Activated CD4-positive, alpha-beta memory T cell treated with anti-CD3 and anti-CD28 coated beads for 36 hours (primary cell): ENCODE data around the gene NOTCH2. TPM values are rescaled to one million over a fixed set of nuclear protein-coding genes. Genes with fewer than 3 reads are reported as not detected.

Experiments
- CTCF ChIA-PET: fragments of 350-600 bp; sonication (Branson Sonifier 250); formaldehyde crosslinking; loops from one replicate; lab custom pipeline; 2021; ENCODE audit warnings: antibody characterized with exemption, inconsistent platforms; lab: Charles Lee
- POLR2A ChIA-PET: fragments of 350-600 bp; sonication (Branson Sonifier 250); formaldehyde crosslinking; loops from one replicate; lab custom pipeline; 2021; ENCODE audit warnings: antibody characterized with exemption; lab: Charles Lee
- DNase-seq: peaks from one replicate; pipeline ENCODE4 v3.0.0-alpha.2; 2020
- H3K27ac Mint-ChIP-seq: one replicate; pipeline ENCODE4 v1.8.0; 2021; ENCODE audit warnings: mixed read lengths
- H3K27me3 Mint-ChIP-seq: one replicate; pipeline ENCODE4 v1.8.0; 2021; ENCODE audit warnings: mixed read lengths
- H3K36me3 Mint-ChIP-seq: one replicate; pipeline ENCODE4 v1.8.0; 2021; ENCODE audit warnings: mixed read lengths
- H3K4me1 Mint-ChIP-seq: one replicate; pipeline ENCODE4 v1.8.0; 2021; ENCODE audit warnings: low read depth, mixed read lengths
- H3K4me3 Mint-ChIP-seq: one replicate; pipeline ENCODE4 v1.8.0; 2021; ENCODE audit warnings: mild to moderate bottlenecking, mixed read lengths
- H3K9me3 Mint-ChIP-seq: one replicate; pipeline ENCODE4 v1.8.0; 2021; ENCODE audit warnings: mixed read lengths
- intact Hi-C: fragments of 100-400 bp; cut with micrococcal nuclease; formaldehyde crosslinking; loops from one replicate; pipeline ENCODE4 v1.15.1; 2023
- total RNA-seq, 2 experiments: library from RNA; stranded (reverse); gene quantifications; one replicate each; pipeline ENCODE4 v1.2.3, GENCODE V29; 2021

NOTCH2 gene
- total RNA-seq, 2 experiments from 2014 or later: 57.2 to 62.4 TPM

DNA sequence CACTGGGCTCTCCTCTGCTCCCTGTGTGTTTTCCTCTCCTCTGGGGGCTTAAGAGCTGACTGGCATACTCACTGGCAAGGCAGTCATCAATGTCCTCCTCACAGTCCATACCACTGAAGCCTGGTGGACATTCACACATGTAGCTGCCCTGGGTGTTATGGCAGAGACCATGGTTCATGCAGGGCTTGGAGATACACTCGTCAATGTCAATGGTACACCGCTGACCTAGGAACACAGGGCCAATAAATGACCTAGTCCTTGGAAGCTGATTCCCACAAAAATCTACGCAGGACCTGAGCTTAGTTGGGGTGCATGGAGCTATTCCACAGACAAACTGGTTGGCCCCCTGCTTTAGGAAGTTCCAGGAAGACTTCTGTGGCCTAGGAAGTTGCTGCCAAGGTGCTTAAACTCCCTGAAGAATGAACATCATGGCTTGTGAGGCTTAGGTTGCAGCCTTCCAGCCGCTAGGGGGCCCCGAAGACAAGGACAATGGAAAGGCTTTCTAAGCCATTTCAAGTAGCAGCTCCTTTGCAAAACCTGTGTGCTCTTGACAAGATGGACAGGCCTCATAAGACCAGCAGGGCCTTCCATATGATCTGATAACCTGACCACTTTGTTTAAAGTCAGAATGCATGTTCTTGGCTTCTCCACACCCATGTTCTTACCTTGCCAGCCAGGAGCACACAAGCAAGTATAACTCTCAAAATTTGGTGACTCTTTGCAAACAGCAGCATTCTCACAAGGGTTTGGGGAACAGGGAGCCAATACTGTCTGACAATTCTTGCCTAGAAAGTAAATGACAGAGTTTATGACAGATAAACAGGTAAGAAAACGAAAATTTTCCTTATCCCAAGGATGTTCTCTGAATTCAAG, 120.9 kb downstream of the NOTCH2 start:
- Mint-ChIP-seq H3K4me1 (peaks cover 4% of the 10 kb centered on the region), H3K27me3 (no peaks in the 10 kb centered on the region), H3K9me3 (no peaks in the 10 kb centered on the region), H3K27ac (no peak overlapping the region), H3K4me3 (no peak overlapping the region), H3K36me3 (peaks cover 5% of the 10 kb centered on the region)
- POLR2A ChIA-PET: interaction anchor here (0.6 kb wide), 1 partner anchor 191 kb away, joined by 7 read pairs; no protein-coding TSS in a partner anchor
- peak; percentile 82 for DNase-seq
- CTCF ChIA-PET: interaction anchor here (0.6 to 4.4 kb wide), 16 partner anchors 10 to 227 kb away, joined by 3 to 28 read pairs (median 5); partner anchors contain the start of gene SEC22B
- intact Hi-C loops: loop anchor here (5.0 kb wide), 1 partner anchor 194 kb away; no protein-coding TSS in a partner anchor

DNA sequence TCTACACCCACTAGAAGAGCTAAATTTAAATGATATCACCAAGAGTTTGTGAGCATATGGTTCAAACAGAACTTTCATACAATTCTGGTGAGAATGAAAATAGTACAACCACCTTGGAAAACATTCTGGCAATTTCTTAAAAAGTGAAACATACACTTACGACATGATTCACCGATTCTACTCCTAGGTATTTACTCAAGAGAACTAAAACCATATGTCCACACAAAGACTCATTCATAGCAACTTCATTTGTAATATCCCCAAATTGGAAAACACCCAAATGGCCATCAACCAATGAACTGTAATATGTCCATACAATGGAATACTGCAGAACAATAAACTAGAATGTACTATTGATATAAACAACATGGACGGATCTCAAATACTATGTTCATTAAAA, 122.0 kb downstream of the NOTCH2 start:
- no peaks in the 10 kb centered on the region for H3K4me1 Mint-ChIP-seq
- H3K9me3 Mint-ChIP-seq: no peaks in the 10 kb centered on the region
- ChIA-PET POLR2A (no interaction called here), CTCF (interaction anchor here (0.8 to 3.9 kb wide), 9 partner anchors 9 to 203 kb away, joined by 3 to 28 read pairs (median 5); no protein-coding TSS in a partner anchor)
- H3K4me3 Mint-ChIP-seq: no peak overlapping the region
- no peak for DNase-seq
- peaks cover 5% of the 10 kb centered on the region for H3K36me3 Mint-ChIP-seq
- intact Hi-C loops: loop anchor here (5.0 kb wide), 1 partner anchor 195 kb away; no protein-coding TSS in a partner anchor
- no peaks in the 10 kb centered on the region for H3K27me3 Mint-ChIP-seq
- H3K27ac Mint-ChIP-seq: no peak overlapping the region

GRCh38 chr1:119946724-119947123, 122.7 kb downstream of the NOTCH2 start:
- CTCF ChIA-PET: interaction anchor here (1.0 kb wide), 1 partner anchor 10 kb away, joined by 4 read pairs; no protein-coding TSS in a partner anchor
- intact Hi-C loops: loop anchor here (5.0 kb wide), 1 partner anchor 196 kb away; no protein-coding TSS in a partner anchor
- Mint-ChIP-seq H3K27me3 (no peaks in the 10 kb centered on the region), H3K27ac (no peak overlapping the region), H3K36me3 (peaks cover 4% of the 10 kb centered on the region), H3K4me1 (no peaks in the 10 kb centered on the region), H3K9me3 (no peaks in the 10 kb centered on the region), H3K4me3 (no peak overlapping the region)
- POLR2A ChIA-PET: no interaction called here
- DNase-seq: no peak

- no peak overlapping the region for H3K4me3 Mint-ChIP-seq
- DNase-seq: no peak
- POLR2A ChIA-PET: no interaction called here
- no peaks in the 10 kb centered on the region for H3K27me3 Mint-ChIP-seq
- H3K27ac Mint-ChIP-seq: no peak overlapping the region
- CTCF ChIA-PET: interaction anchor here (1.1 to 1.5 kb wide), 2 partner anchors 17 to 73 kb away, joined by 3 to 5 read pairs; no protein-coding TSS in a partner anchor
- peaks cover 14% of the 10 kb centered on the region for H3K36me3 Mint-ChIP-seq
- intact Hi-C loops: no loop called here
- no peaks in the 10 kb centered on the region for H3K9me3 Mint-ChIP-seq
- H3K4me1 Mint-ChIP-seq: no peaks in the 10 kb centered on the region
Observed at GRCh38 chr1:119943216-119943615, 126.2 kb downstream of the NOTCH2 start.

- Mint-ChIP-seq H3K9me3 (no peaks in the 10 kb centered on the region), H3K36me3 (peaks cover 30% of the 10 kb centered on the region), H3K4me1 (no peaks in the 10 kb centered on the region), H3K4me3 (no peak overlapping the region), H3K27ac (no peak overlapping the region), H3K27me3 (no peaks in the 10 kb centered on the region)
- DNase-seq: no peak
- intact Hi-C loops: no loop called here
- ChIA-PET POLR2A (no interaction called here), CTCF (interaction anchor here (1.2 kb wide), 1 partner anchor 9 kb away, joined by 6 read pairs; no protein-coding TSS in a partner anchor)
Observed at GRCh38 chr1:119941392-119941791, 128.1 kb downstream of the NOTCH2 start.

DNA sequence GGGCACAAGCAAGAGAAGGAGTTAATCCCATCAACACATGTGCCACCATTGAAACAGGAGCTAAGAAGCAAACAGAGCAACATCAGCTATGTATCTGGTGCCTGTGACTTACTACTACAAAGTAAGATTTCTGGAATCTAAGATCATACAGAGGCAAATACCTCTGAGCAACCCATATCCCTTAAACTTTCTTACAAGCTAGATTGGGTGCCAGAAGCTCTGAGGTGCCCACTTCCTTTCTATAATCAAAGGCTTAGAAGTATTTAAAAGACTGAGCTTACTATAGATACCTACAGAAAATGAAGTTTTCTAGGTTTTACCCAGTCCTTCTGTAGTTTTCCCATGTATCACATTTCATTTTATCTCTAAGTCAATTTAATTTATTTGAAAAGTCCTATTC, 128.8 kb downstream of the NOTCH2 start:
- Mint-ChIP-seq H3K27ac (no peak overlapping the region), H3K4me3 (no peak overlapping the region), H3K27me3 (no peaks in the 10 kb centered on the region), H3K4me1 (no peaks in the 10 kb centered on the region), H3K9me3 (no peaks in the 10 kb centered on the region), H3K36me3 (peaks cover 36% of the 10 kb centered on the region)
- intact Hi-C loops: no loop called here
- ChIA-PET CTCF (interaction anchor here (1.2 kb wide), 1 partner anchor 9 kb away, joined by 6 read pairs; no protein-coding TSS in a partner anchor), POLR2A (no interaction called here)
- no peak for DNase-seq

GRCh38 chr1:119937198-119937597, 132.3 kb downstream of the NOTCH2 start:
- Mint-ChIP-seq H3K36me3 (peaks cover 67% of the 10 kb centered on the region), H3K27me3 (no peaks in the 10 kb centered on the region), H3K4me1 (no peaks in the 10 kb centered on the region), H3K4me3 (no peak overlapping the region), H3K27ac (no peak overlapping the region), H3K9me3 (peaks cover 19% of the 10 kb centered on the region)
- ChIA-PET POLR2A (no interaction called here), CTCF (interaction anchor here (1.2 to 1.6 kb wide), 2 partner anchors 10 to 11 kb away, joined by 3 to 5 read pairs; no protein-coding TSS in a partner anchor)
- intact Hi-C loops: no loop called here
- DNase-seq: no peak

DNA sequence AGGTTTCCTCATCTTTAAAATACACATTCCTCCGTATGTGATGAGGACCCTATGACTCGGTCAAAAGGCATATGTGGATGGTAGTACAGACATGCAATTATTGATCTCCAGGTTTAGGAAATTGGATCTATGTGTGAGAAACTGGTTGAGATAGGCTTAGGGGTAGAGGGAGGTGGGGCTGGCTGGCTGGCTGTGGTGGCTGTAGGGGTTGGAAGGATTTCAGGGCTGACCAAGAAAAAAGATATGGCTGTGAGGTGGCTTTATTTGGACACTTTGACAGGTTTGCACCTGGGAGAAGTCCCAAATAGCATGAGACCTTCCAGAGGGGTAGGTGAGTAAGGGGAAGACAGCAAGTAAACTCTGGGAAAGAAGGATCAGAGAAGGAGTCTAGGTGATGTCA, 133.5 kb downstream of the NOTCH2 start:
- CTCF ChIA-PET: interaction anchor here (1.2 to 1.6 kb wide), 2 partner anchors 11 to 13 kb away, joined by 3 to 5 read pairs; no protein-coding TSS in a partner anchor

GRCh38 chr1:119935373-119935772, 134.1 kb downstream of the NOTCH2 start:
- intact Hi-C loops: no loop called here
- Mint-ChIP-seq H3K27me3 (no peaks in the 10 kb centered on the region), H3K27ac (no peak overlapping the region), H3K36me3 (peaks cover 62% of the 10 kb centered on the region), H3K9me3 (peaks cover 19% of the 10 kb centered on the region), H3K4me3 (no peak overlapping the region), H3K4me1 (no peaks in the 10 kb centered on the region)
- DNase-seq: no peak
- ChIA-PET POLR2A (no interaction called here), CTCF (interaction anchor here (0.6 to 1.6 kb wide), 2 partner anchors 13 to 64 kb away, joined by 3 to 5 read pairs; no protein-coding TSS in a partner anchor)

More for the DNA sequence above, 133.5 kb downstream of the NOTCH2 start:
- H3K4me1 Mint-ChIP-seq: no peaks in the 10 kb centered on the region
- no peaks in the 10 kb centered on the region for H3K27me3 Mint-ChIP-seq
- H3K9me3 Mint-ChIP-seq: peaks cover 19% of the 10 kb centered on the region
- POLR2A ChIA-PET: no interaction called here
- DNase-seq: no peak
- no peak overlapping the region for H3K27ac Mint-ChIP-seq
- H3K4me3 Mint-ChIP-seq: no peak overlapping the region
- intact Hi-C loops: no loop called here
- peaks cover 64% of the 10 kb centered on the region for H3K36me3 Mint-ChIP-seq

- Mint-ChIP-seq H3K4me1 (no peaks in the 10 kb centered on the region), H3K36me3 (peaks cover 54% of the 10 kb centered on the region), H3K9me3 (peaks cover 19% of the 10 kb centered on the region), H3K27me3 (no peaks in the 10 kb centered on the region), H3K4me3 (no peak overlapping the region), H3K27ac (no peak overlapping the region)
- no peak for DNase-seq
- ChIA-PET POLR2A (no interaction called here), CTCF (no interaction called here)
- intact Hi-C loops: no loop called here
Observed at GRCh38 chr1:119933397-119933796, 136.1 kb downstream of the NOTCH2 start.

DNA sequence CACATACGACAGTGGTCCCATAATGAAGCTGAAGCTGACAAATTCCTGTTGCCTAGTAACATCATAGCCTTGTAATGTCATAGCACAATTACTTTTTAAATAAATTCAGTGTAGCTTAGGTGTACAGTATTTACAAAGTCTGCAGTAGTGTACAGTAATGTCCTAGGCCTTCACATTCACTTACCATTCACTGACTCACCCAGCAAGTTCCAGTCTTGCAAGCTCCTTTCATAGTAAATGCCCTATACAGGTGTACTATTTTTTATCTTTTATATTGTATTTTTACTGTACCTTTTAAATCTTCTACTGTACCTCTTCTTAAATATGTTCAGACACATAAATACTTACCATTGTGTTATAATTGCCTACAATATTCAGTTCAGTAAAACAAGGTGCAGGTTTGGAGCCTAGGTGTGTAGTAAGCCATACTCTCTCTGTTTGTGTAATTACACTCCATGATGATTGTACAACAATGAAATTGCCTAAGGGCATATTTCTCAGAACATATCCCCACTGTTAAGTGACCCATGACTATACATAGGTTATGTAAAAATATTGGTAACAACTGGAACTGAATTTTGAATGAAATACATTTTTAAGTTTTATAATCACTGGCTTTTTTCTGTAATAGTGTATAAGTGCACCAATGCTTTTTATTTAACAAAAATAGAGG, 139.7 kb downstream of the NOTCH2 start:
- H3K4me3 Mint-ChIP-seq: no peak overlapping the region
- no peaks in the 10 kb centered on the region for H3K4me1 Mint-ChIP-seq
- H3K27ac Mint-ChIP-seq: no peak overlapping the region
- ChIA-PET CTCF (interaction anchor here (3.1 kb wide), 1 partner anchor 19 kb away, joined by 7 read pairs; no protein-coding TSS in a partner anchor), POLR2A (no interaction called here)
- peaks cover 19% of the 10 kb centered on the region for H3K9me3 Mint-ChIP-seq
- intact Hi-C loops: no loop called here
- H3K27me3 Mint-ChIP-seq: no peaks in the 10 kb centered on the region
- DNase-seq: no peak
- H3K36me3 Mint-ChIP-seq: peaks cover 47% of the 10 kb centered on the region
